Effector CD8-positive, alpha-beta T cell (primary cell): ENCODE results near the gene EXOC4.

Source experiments
- DNase-seq: peaks from one replicate; lab custom pipeline; 2025; lab: John Stamatoyannopoulos, UW

The EXOC4 gene

GRCh38 chr7:133573554-133574265 is 320.8 kb downstream of the EXOC4 start:
- no peak for DNase-seq

GRCh38 chr7:133575726-133576440 is 323.0 kb downstream of the EXOC4 start:
- no peak for DNase-seq

- no peak for DNase-seq
These were observed 323.8 kb downstream of the EXOC4 start for GRCh38 chr7:133576612-133577168.

- no peak for DNase-seq
These were observed 330.1 kb downstream of the EXOC4 start for GRCh38 chr7:133582766-133583523.

- no peak for DNase-seq
These were observed 330.8 kb downstream of the EXOC4 start for GRCh38 chr7:133583545-133584171.

GRCh38 chr7:133584956-133585668 is 332.2 kb downstream of the EXOC4 start:
- DNase-seq: no peak

GRCh38 chr7:133586253-133586652 is 333.4 kb downstream of the EXOC4 start:
- DNase-seq: no peak

GRCh38 chr7:133587903-133588302 is 335.0 kb downstream of the EXOC4 start:
- DNase-seq: no peak

GRCh38 chr7:133590795-133591194 is 337.9 kb downstream of the EXOC4 start:
- no peak for DNase-seq

GRCh38 chr7:133591704-133592340 is 338.9 kb downstream of the EXOC4 start:
- DNase-seq: no peak

- no peak for DNase-seq
These were observed 340.7 kb downstream of the EXOC4 start for GRCh38 chr7:133593561-133593960.

GRCh38 chr7:133601617-133602016 is 348.7 kb downstream of the EXOC4 start:
- DNase-seq: no peak

GRCh38 chr7:133602291-133602690 is 349.4 kb downstream of the EXOC4 start:
- no peak for DNase-seq

GRCh38 chr7:133606991-133607390 is 354.1 kb downstream of the EXOC4 start:
- DNase-seq: no peak

- DNase-seq: no peak
These were observed 356.9 kb downstream of the EXOC4 start for GRCh38 chr7:133609806-133610205.

GRCh38 chr7:133611955-133612354 is 359.1 kb downstream of the EXOC4 start:
- no peak for DNase-seq

- DNase-seq: no peak
These were observed 360.4 kb downstream of the EXOC4 start for GRCh38 chr7:133613250-133613790.

- no peak for DNase-seq
These were observed 361.4 kb downstream of the EXOC4 start for GRCh38 chr7:133614251-133614650.

GRCh38 chr7:133618970-133619369 is 366.1 kb downstream of the EXOC4 start:
- DNase-seq: no peak

GRCh38 chr7:133619491-133619890 is 366.6 kb downstream of the EXOC4 start:
- DNase-seq: no peak

- no peak for DNase-seq
These were observed 370.8 kb downstream of the EXOC4 start for GRCh38 chr7:133623721-133624120.
